Activated B cell treated with CpG ODN at 0.5 μM for 24 hours (primary cell): ENCODE results near the gene CCDC85B. TPM values are rescaled to one million over a fixed set of nuclear protein-coding genes. Genes with fewer than 3 reads are reported as not detected.

Experiments used
- ATAC-seq: fragments of 200-7000 bp; cut with Tn5 transposase; one replicate; pipeline ENCODE4 v1.10.0; 2021; ENCODE audit warnings: low read depth, mild to moderate bottlenecking, moderate library complexity
- CTCF ChIA-PET: fragments of 350-600 bp; sonication (Branson Sonifier 250); formaldehyde crosslinking; loops from one replicate; lab custom pipeline; 2021; ENCODE audit warnings: antibody characterized with exemption; lab: Charles Lee
- POLR2A ChIA-PET: fragments of 350-600 bp; sonication (Branson Sonifier 250); formaldehyde crosslinking; loops from one replicate; lab custom pipeline; 2021; ENCODE audit warnings: antibody characterized with exemption; lab: Charles Lee
- DNase-seq: peaks from one replicate; pipeline ENCODE4 v3.0.0; 2022
- H3K27ac Mint-ChIP-seq: one replicate; pipeline ENCODE4 v1.8.0; 2020; ENCODE audit warnings: mixed read lengths
- H3K27me3 Mint-ChIP-seq: one replicate; pipeline ENCODE4 v1.8.0; 2021; ENCODE audit warnings: mixed read lengths
- H3K36me3 Mint-ChIP-seq: one replicate; pipeline ENCODE4 v1.8.0; 2021; ENCODE audit warnings: low read depth, mixed read lengths
- H3K4me1 Mint-ChIP-seq: one replicate; pipeline ENCODE4 v1.8.0; 2021; ENCODE audit warnings: mixed read lengths
- H3K4me3 Mint-ChIP-seq: one replicate; pipeline ENCODE4 v1.8.0; 2020; ENCODE audit warnings: mild to moderate bottlenecking, mixed read lengths
- H3K9me3 Mint-ChIP-seq: one replicate; pipeline ENCODE4 v1.8.0; 2020; ENCODE audit warnings: mixed read lengths
- CTCF ChIP-seq: fragments of 200-600 bp; IDR thresholded peaks from one replicate; pipeline ENCODE4 v1.8.0; 2022; ENCODE audit warnings: antibody characterized with exemption, mild to moderate bottlenecking
- intact Hi-C: fragments of 100-400 bp; cut with micrococcal nuclease; formaldehyde crosslinking; loops from one replicate; pipeline ENCODE4 v1.15.1; 2024
- total RNA-seq: library from RNA; stranded (reverse); gene quantifications from 2 replicates; pipeline ENCODE4 v1.2.3, GENCODE V29; 2022

The CCDC85B gene
- total RNA-seq, 1 donor from 2014 or later, result 21.6 TPM

GRCh38 chr11:65900899-65901180 is 10.4 kb downstream of the CCDC85B start:
- H3K27me3 Mint-ChIP-seq, result peaks cover 2% of the 10 kb centered on the region
- H3K4me1 Mint-ChIP-seq, result peaks cover 13% of the 10 kb centered on the region
- H3K36me3 Mint-ChIP-seq, result no peaks in the 10 kb centered on the region
- no peak for ATAC-seq
- peak overlapping the region; percentile 72 for H3K4me3 Mint-ChIP-seq
- H3K9me3 Mint-ChIP-seq, result no peaks in the 10 kb centered on the region
- CTCF ChIA-PET, result interaction anchor here (1.0 to 2.7 kb wide), 4 partner anchors 10 to 17 kb away, joined by 4 to 11 read pairs (median 8); partner anchors contain the start of genes CCDC85B and FIBP
- intact Hi-C loops, result loop anchor here (1.0 kb wide), 2 partner anchors 11 to 18 kb away; partner anchors contain the start of genes C11orf68, CCDC85B and DRAP1
- TF ChIP-seq CTCF, result no peak
- DNase-seq, result no peak
- H3K27ac Mint-ChIP-seq, result no peak overlapping the region
- POLR2A ChIA-PET, result interaction anchor here (0.6 to 2.9 kb wide), 13 partner anchors 11 to 335 kb away, joined by 3 to 49 read pairs (median 7); partner anchors contain the start of genes BANF1, C11orf68, CCDC85B and CTSW

- Mint-ChIP-seq H3K27ac (no peak overlapping the region), H3K4me1 (peaks cover 11% of the 10 kb centered on the region), H3K36me3 (no peaks in the 10 kb centered on the region), H3K4me3 (no peak overlapping the region), H3K9me3 (no peaks in the 10 kb centered on the region), H3K27me3 (peaks cover 5% of the 10 kb centered on the region)
- intact Hi-C loops, result no loop called here
- ChIA-PET CTCF (no interaction called here), POLR2A (interaction anchor here (0.9 kb wide), 1 partner anchor 12 kb away, joined by 3 read pairs; the partner anchor contains the start of gene CCDC85B)
- TF ChIP-seq CTCF, result no peak
- no peak for ATAC-seq
- DNase-seq, result no peak
Observed at GRCh38 chr11:65903068-65903481, 12.6 kb downstream of the CCDC85B start.

GRCh38 chr11:65903715-65904114 is 13.2 kb downstream of the CCDC85B start:
- TF ChIP-seq CTCF, result no peak
- Mint-ChIP-seq H3K36me3 (no peaks in the 10 kb centered on the region), H3K4me3 (no peak overlapping the region), H3K27ac (no peak overlapping the region), H3K27me3 (peaks cover 5% of the 10 kb centered on the region), H3K4me1 (peaks cover 11% of the 10 kb centered on the region), H3K9me3 (no peaks in the 10 kb centered on the region)
- no peak for DNase-seq
- CTCF ChIA-PET, result no interaction called here
- intact Hi-C loops, result no loop called here
- POLR2A ChIA-PET, result interaction anchor here (0.6 kb wide), 1 partner anchor 1024 kb away, joined by 3 read pairs; no protein-coding TSS in a partner anchor
- ATAC-seq, result no peak

GRCh38 chr11:65906602-65907001 is 16.1 kb downstream of the CCDC85B start:
- Mint-ChIP-seq H3K4me3 (no peak overlapping the region), H3K9me3 (no peaks in the 10 kb centered on the region), H3K27me3 (peaks cover 16% of the 10 kb centered on the region), H3K36me3 (no peaks in the 10 kb centered on the region), H3K4me1 (peaks cover 4% of the 10 kb centered on the region), H3K27ac (no peak overlapping the region)
- DNase-seq, result no peak
- no peak for ATAC-seq
- ChIA-PET POLR2A (interaction anchor here (0.8 to 1.4 kb wide), 2 partner anchors 11 to 13 kb away, joined by 3 to 4 read pairs; no protein-coding TSS in a partner anchor), CTCF (no interaction called here)
- intact Hi-C loops, result no loop called here
- no peak for TF ChIP-seq CTCF

- no peak overlapping the region for H3K4me3 Mint-ChIP-seq
- ChIA-PET CTCF (no interaction called here), POLR2A (no interaction called here)
- no peaks in the 10 kb centered on the region for H3K9me3 Mint-ChIP-seq
- peaks cover 17% of the 10 kb centered on the region for H3K27me3 Mint-ChIP-seq
- no peaks in the 10 kb centered on the region for H3K36me3 Mint-ChIP-seq
- H3K4me1 Mint-ChIP-seq, result peaks cover 11% of the 10 kb centered on the region
- no peak for DNase-seq
- TF ChIP-seq CTCF, result no peak
- no peak for ATAC-seq
- no peak overlapping the region for H3K27ac Mint-ChIP-seq
- intact Hi-C loops, result no loop called here
Observed at GRCh38 chr11:65907878-65908277, 17.4 kb downstream of the CCDC85B start.
